ENCODE data around the gene BRCC3.

DNA sequence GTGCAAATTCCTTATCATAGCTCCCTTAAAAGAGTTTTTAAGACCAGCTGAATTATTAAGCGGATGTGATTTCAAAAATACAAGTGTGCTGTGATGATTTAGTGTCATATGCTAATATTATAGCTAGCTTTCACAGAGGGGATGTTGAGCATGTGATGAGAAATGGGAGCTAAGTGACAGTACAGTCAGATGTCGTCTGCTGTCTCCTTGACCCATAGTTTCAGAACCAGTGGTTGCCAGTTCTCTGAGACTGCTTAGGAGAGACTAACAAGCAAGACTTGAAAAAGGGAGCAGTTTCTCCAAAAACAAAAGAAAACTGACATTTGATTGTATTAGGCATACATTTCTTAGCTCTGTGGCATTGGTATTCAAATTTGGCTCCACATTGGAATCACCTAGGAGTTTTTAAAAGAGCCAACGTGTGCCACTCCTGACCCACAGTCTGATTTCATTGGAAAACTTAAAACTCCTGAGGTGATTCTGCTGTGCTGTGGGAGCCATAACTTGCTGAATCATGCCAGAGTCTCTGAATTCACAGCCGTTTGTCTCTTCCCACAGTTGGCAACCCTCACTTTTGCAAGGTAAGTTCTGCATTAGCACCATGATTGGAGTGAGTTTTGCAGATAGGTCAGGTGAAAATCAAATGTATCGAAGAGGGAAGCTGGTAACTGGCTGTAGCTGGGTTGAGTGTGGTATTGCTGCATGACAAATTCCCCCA is 24.3 kb upstream of the BRCC3 start:
- TF ChIP-seq, protein P1, sequence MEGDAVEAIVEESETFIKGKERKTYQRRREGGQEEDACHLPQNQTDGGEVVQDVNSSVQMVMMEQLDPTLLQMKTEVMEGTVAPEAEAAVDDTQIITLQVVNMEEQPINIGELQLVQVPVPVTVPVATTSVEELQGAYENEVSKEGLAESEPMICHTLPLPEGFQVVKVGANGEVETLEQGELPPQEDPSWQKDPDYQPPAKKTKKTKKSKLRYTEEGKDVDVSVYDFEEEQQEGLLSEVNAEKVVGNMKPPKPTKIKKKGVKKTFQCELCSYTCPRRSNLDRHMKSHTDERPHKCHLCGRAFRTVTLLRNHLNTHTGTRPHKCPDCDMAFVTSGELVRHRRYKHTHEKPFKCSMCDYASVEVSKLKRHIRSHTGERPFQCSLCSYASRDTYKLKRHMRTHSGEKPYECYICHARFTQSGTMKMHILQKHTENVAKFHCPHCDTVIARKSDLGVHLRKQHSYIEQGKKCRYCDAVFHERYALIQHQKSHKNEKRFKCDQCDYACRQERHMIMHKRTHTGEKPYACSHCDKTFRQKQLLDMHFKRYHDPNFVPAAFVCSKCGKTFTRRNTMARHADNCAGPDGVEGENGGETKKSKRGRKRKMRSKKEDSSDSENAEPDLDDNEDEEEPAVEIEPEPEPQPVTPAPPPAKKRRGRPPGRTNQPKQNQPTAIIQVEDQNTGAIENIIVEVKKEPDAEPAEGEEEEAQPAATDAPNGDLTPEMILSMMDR (IDR thresholded peaks at IDR 0.05; ENCODE audit: low read length): no peak
- TF ChIP-seq EZH2 (IDR thresholded peaks at IDR 0.05; ENCODE audit: borderline replicate concordance, low read length): no peak
